Smooth muscle cell (in vitro differentiated cells): ENCODE measurements around the gene GCNT1. TPM values are rescaled to one million over a fixed set of nuclear protein-coding genes. Genes with fewer than 3 reads are reported as not detected.
A peak's percentile ranks its signal among the peaks of the same experiment; 100 is the strongest.

Experiments used
- DNase-seq: peaks from one replicate; lab custom pipeline; 2025; ENCODE audit not compliant: unreplicated experiment; lab: John Stamatoyannopoulos, UW
- H2AFZ ChIP-seq: fragments of 200-600 bp; sonication (generic); 2 replicates; pipeline ENCODE4 v1.6.0; 2016; ENCODE audit warnings: antibody characterized with exemption, low read depth, mild to moderate bottlenecking
- H3F3A ChIP-seq: fragments of 200-600 bp; sonication (generic); 2 replicates; pipeline ENCODE4 v1.6.0; 2017; ENCODE audit warnings: antibody characterized with exemption, low read depth
- H3K27ac ChIP-seq: fragments of 200-600 bp; sonication (generic); 2 replicates; pipeline ENCODE4 v1.5.1; 2016; ENCODE audit warnings: low read depth, mild to moderate bottlenecking
- H3K27me3 ChIP-seq: fragments of 200-600 bp; sonication (generic); 2 replicates; pipeline ENCODE4 v1.6.1; 2016; ENCODE audit warnings: low read depth, mild to moderate bottlenecking
- H3K36me3 ChIP-seq: fragments of 200-600 bp; sonication (generic); 2 replicates; pipeline ENCODE4 v1.5.1; 2016; ENCODE audit warnings: low read depth
- H3K4me1 ChIP-seq: fragments of 200-600 bp; sonication (generic); 2 replicates; pipeline ENCODE4 v1.5.1; 2016; ENCODE audit warnings: low read depth
- H3K4me2 ChIP-seq: fragments of 200-600 bp; sonication (generic); 2 replicates; pipeline ENCODE4 v1.6.0; 2016; ENCODE audit warnings: mild to moderate bottlenecking
- H3K4me3 ChIP-seq: fragments of 200-600 bp; sonication (generic); 2 replicates; pipeline ENCODE4 v1.5.1; 2016; ENCODE audit warnings: mild to moderate bottlenecking
- H3K79me2 ChIP-seq: fragments of 200-600 bp; sonication (generic); 2 replicates; pipeline ENCODE4 v1.6.0; 2016; ENCODE audit warnings: low read depth, mild to moderate bottlenecking
- H3K9ac ChIP-seq: fragments of 200-600 bp; sonication (generic); 2 replicates; pipeline ENCODE4 v1.6.0; 2016; ENCODE audit warnings: low read depth
- H3K9me3 ChIP-seq: fragments of 200-600 bp; sonication (generic); replicated peaks from 2 replicates; pipeline ENCODE4 v1.5.1; 2016; ENCODE audit warnings: low read depth
- H4K20me1 ChIP-seq: fragments of 200-600 bp; sonication (generic); 2 replicates; pipeline ENCODE4 v1.6.0; 2016; ENCODE audit warnings: low read depth
- CTCF ChIP-seq: fragments of 200-600 bp; sonication (generic); IDR thresholded peaks from 2 replicates; pipeline ENCODE4 v1.5.1; 2017; ENCODE audit warnings: borderline replicate concordance, mild to moderate bottlenecking, antibody characterized with exemption; ENCODE audit not compliant: insufficient read depth, poor library complexity, severe bottlenecking
- WGBS: methylation state at CpG from one replicate; pipeline ENCODE4 v1.1.7; 2016; ENCODE audit warnings: low lambda C conversion rate; 5-methylcytosine and 5-hydroxymethylcytosine counted together
- polyA plus RNA-seq: library from polyadenylated mRNA; unstranded; fragments of >200 nt; fragmentation: Nextera tagmentation; extraction: Ambion mirVana; gene quantifications from 2 replicates; pipeline ENCODE4 v1.2.1, GENCODE V29; 2016
- total RNA-seq: library from RNA; depleted of rRNA; stranded (reverse); fragments of >200 nt; gene quantifications from 2 replicates; pipeline ENCODE4 v1.2.3, GENCODE V29; 2014

GCNT1 gene
- total and polyA plus RNA-seq, 2 experiments from 2014 or later, result 4.9 to 7.1 TPM

GRCh38 chr9:76415154-76415553 is 43.8 kb upstream of the GCNT1 start:
- H3K79me2 ChIP-seq, result no peaks in the 10 kb centered on the region
- DNase-seq, result no peak
- H2AFZ ChIP-seq, result no peak overlapping the region
- 66% methylated on average over 2 of the region's 2 CpGs for WGBS
- no peaks in the 10 kb centered on the region for H3K27me3 ChIP-seq
- H3K9ac ChIP-seq, result no peak overlapping the region
- no peak overlapping the region for H3K27ac ChIP-seq
- H3K9me3 ChIP-seq, result no peaks in the 10 kb centered on the region
- no peak overlapping the region for H3K4me2 ChIP-seq
- no peaks in the 10 kb centered on the region for H3K4me1 ChIP-seq
- H3K36me3 ChIP-seq, result no peaks in the 10 kb centered on the region
- H4K20me1 ChIP-seq, result no peaks in the 10 kb centered on the region
- TF ChIP-seq CTCF, result no peak
- H3K4me3 ChIP-seq, result no peak overlapping the region
- no peaks in the 10 kb centered on the region for H3F3A ChIP-seq

GRCh38 chr9:76415731-76416130 is 43.3 kb upstream of the GCNT1 start:
- Histone ChIP-seq H3K27me3 (no peaks in the 10 kb centered on the region), H3K4me2 (no peak overlapping the region), H4K20me1 (no peaks in the 10 kb centered on the region), H3F3A (no peaks in the 10 kb centered on the region), H3K4me1 (no peaks in the 10 kb centered on the region), H3K9me3 (no peaks in the 10 kb centered on the region), H2AFZ (no peak overlapping the region), H3K9ac (no peak overlapping the region), H3K4me3 (no peak overlapping the region), H3K36me3 (no peaks in the 10 kb centered on the region), H3K27ac (no peak overlapping the region), H3K79me2 (no peaks in the 10 kb centered on the region)
- no peak for DNase-seq
- TF ChIP-seq CTCF, result no peak

GRCh38 chr9:76417394-76417793 is 41.6 kb upstream of the GCNT1 start:
- Histone ChIP-seq H3K27me3 (no peaks in the 10 kb centered on the region), H3K4me3 (no peak overlapping the region), H3K27ac (no peak overlapping the region), H3K4me2 (no peak overlapping the region), H3K4me1 (no peaks in the 10 kb centered on the region), H3K36me3 (no peaks in the 10 kb centered on the region), H4K20me1 (no peaks in the 10 kb centered on the region), H3K9ac (no peak overlapping the region), H3F3A (no peaks in the 10 kb centered on the region), H3K9me3 (no peaks in the 10 kb centered on the region), H2AFZ (no peak overlapping the region), H3K79me2 (no peaks in the 10 kb centered on the region)
- WGBS, result 0% methylated on average over 1 of the region's 1 CpG
- TF ChIP-seq CTCF, result no peak
- no peak for DNase-seq

- Histone ChIP-seq H3K27ac (no peak overlapping the region), H3K4me2 (no peak overlapping the region), H3K79me2 (no peaks in the 10 kb centered on the region), H4K20me1 (no peaks in the 10 kb centered on the region), H3K36me3 (no peaks in the 10 kb centered on the region), H3K27me3 (no peaks in the 10 kb centered on the region), H2AFZ (no peak overlapping the region), H3K4me1 (no peaks in the 10 kb centered on the region), H3K4me3 (no peak overlapping the region), H3K9me3 (no peaks in the 10 kb centered on the region), H3K9ac (no peak overlapping the region), H3F3A (no peaks in the 10 kb centered on the region)
- 86% methylated on average over 2 of the region's 2 CpGs for WGBS
- DNase-seq, result no peak
- peak; percentile 45 for TF ChIP-seq CTCF
Observed at GRCh38 chr9:76419782-76420380, 39.1 kb upstream of the GCNT1 start.
